ENCODE results near the gene TMEM135.
"Not testable (repeated sequence)": the region's sequence is repeated elsewhere in the genome, so short reads cannot be mapped to it uniquely, and the experiment has no call there.

Gene TMEM135

GRCh38 chr11:87037450-87038234 is at the start of gene TMEM135:
Gene TMEM135 (plus strand): TSS chr11:87037934. CDS start chr11:87038046, 112 bp downstream.
- ATAC-seq = peak; percentile 95 to 98

DNA sequence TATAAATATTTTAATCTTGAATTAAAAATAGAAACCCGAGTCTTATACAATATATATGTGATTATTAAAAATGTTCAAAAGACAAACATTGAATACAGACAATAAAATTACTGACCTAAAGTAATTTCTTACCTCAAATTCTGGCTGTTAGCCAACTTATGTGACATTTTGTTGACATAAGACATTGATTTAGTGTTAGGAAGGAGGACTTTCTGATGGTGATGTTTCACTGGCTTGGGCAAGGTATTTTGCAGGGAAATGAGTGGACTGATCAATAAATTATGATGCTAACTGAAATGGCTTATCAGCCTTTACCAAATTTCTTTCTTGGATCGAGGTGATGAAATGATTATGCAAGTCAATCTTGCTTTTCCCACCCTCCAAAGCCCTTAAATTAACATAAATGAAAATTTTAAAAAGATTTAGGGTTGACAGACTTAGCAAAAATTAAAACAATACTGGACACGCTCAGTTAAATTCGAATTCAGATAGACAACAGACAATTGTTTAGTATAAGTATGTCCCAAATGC is 49.3 kb upstream of the TMEM135 start:
- no peak for ATAC-seq

DNA sequence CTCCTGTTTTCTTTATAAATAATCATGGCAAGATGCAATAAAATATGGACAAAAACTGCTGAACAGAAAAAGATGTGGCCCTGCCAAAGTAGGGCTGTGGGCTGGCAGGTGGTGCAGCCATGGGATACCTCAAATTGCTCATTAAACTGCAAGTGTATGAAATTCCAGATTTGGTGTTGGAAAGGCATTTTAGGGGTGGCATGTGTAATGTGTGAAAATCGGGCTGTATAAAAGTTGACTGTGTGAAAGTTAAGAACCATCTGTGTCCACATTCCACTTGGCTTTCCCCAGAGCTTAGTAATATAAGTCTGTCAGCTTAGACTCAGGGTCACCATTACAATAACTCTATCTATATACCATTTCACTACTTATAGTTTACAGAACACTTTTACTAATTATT is 47.7 kb upstream of the TMEM135 start:
- ATAC-seq = no peak

DNA sequence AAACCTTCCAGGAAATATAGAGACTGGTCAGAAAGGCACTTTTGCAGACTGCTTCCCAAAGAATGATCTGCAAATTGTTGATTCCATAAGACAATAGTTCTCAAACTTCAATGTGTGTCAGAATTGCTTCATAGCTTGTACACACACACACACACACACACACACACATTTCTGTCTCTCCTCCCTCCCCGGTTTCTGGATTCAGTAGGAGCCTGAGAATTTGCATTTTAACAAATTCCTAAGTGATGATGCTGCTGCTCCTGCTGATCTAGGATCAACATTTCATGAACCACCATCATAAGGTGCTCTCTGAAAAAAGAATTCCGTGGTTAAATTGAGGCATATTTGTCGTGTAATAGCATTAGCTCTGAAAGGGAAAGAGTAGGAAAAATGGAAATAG is 47.2 kb upstream of the TMEM135 start:
- ATAC-seq = no peak

- no peak for ATAC-seq
Observed at GRCh38 chr11:86991341-86991740, 46.4 kb upstream of the TMEM135 start.

DNA sequence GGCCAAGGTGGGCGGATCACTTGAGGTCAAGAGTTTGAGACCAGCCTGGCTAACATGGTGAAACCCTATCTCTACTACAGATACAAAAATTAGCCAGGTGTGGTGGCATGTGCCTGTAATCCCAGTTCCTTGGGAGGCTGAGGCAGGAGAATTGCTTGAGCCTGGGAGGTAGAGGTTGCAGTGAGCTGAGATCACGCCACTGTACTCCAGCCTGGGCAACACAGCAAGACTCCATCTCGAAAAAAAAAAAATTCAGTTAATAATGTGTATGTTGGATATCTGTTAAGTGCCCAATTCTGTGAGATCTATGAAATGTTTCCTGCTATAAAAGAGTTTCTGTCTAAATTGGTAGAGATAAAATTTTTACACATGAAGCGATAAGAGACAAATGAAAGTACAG is 45.4 kb upstream of the TMEM135 start:
- not testable (repeated sequence) for ATAC-seq

DNA sequence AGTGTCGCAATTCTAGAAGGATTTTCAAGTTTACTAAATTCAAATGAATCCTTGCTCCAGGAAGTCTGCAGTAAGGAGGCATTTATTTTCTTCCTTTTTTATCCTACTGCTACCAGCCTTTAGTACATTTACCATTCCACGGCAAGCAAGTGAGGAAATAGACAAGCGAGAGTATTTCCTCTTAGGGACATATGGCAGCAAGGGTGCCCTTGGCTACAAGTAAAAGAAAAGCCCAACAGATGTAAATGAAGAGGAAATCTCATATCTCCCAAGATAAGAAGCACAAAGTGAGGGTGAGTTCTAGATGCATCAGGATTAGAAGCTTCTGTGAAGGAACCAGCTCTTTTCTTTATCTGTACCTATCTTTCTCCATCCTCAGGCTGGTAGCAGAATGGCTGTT is 44.7 kb upstream of the TMEM135 start:
- ATAC-seq = no peak

DNA sequence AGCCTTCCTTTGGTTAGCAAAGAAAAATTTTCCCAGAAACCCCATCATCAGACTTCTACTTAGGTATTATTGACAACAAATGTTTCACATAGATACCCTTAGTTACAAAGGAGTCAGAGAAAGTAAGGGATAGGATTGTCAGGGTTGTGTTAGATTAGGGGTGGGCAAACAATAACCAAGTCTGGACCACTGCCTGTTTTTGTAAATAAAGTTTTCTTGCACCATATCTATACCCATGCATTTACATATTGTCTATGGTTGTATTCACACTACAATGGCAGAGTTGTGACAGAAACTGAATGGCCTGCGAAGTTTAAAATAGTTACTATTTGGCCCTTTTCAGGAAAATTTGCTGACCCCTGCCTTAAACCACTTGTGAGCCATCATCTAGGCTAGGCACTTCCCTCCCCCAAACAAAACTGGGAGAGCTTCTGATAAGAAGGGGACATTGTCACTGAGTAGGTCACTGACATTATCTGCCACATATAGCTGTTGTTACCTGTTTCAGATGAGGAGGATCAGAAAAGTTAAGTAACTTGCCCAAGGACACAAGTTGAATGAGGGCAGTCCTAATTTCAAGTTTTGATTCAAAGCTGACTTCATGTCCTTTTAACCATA is 40.7 kb upstream of the TMEM135 start:
- ATAC-seq = no peak

- no peak for ATAC-seq
Observed at GRCh38 chr11:86999388-86999787, 38.3 kb upstream of the TMEM135 start.

- no peak for ATAC-seq
Observed at GRCh38 chr11:86999859-87000753, 37.6 kb upstream of the TMEM135 start.

DNA sequence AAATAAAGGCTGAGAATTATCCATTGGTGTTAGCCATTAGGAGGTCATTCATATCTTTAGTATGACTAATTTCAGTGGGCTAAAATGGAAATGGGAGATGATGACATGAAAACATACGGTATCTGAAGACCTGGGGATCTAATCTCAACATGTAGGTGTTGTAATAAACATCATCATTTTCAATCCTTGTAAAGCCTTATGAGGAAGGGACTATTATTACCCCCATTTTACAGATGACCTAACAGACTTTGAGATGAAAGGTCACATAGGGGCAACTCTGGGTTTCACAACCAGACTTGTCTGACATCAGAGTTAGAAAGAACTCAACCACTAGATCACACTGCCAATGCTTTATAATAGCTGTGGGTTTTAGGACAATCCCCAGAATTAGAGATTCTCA is 34.8 kb upstream of the TMEM135 start:
- ATAC-seq = no peak

DNA sequence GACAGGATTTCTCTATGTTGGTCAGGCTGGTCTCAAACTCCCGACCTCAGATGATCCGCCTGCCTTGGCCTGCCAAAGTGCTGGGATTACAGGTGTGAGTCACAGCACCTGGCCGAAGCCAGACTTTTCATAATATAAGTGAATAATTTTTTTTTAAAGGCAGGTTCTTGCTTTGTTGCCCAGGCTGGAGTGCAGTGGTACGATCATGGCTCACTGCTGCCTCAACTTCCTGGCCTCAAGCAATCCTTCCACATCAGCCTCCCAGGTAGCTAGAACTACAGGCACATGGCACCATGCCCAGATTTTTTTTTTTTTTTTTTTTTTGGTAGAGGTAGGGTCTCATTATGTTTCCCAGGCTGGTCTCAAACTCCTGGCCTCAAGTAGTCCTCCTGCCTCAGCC is 33.5 kb upstream of the TMEM135 start:
- ATAC-seq = not testable (repeated sequence)

GRCh38 chr11:87005569-87005921 is 32.2 kb upstream of the TMEM135 start:
- no peak for ATAC-seq

DNA sequence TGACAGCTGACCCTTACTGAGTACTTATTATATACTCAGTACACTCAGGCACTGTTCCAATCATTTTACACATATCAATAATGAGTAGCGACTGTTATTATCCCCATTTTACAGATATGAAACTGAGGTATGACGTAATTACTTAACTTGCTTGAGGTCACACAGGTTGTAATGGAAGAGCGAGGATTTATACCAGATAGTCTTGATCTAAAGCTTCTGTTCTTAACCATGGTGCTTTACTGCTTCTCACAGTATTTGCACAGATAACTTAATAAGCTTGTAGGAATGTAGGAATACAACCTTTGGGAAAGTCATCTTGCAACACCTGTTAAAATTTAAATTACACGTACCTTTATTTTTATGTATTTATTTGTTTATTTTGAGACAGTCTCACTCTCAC is 31.7 kb upstream of the TMEM135 start:
- no peak for ATAC-seq

GRCh38 chr11:87007963-87008362 is 29.8 kb upstream of the TMEM135 start:
- ATAC-seq = no peak

DNA sequence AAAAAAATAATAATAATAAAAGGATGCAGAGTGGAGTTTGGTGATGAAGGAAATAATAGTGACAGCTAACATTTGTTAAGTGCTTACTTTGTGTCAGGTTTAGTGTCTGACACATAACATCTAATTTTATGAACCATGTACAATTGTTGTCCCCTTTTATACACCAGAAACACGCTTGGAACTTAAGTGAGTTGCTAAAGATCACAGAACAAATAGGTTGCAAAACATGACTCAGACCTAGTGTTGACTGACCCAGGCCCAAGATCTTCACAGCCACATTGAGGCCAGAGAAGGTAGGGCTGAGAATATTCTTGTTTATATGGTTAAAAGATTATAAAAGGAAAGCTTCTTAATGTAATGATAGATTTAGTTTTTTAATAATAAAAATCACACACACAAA is 25.6 kb upstream of the TMEM135 start:
- no peak for ATAC-seq

DNA sequence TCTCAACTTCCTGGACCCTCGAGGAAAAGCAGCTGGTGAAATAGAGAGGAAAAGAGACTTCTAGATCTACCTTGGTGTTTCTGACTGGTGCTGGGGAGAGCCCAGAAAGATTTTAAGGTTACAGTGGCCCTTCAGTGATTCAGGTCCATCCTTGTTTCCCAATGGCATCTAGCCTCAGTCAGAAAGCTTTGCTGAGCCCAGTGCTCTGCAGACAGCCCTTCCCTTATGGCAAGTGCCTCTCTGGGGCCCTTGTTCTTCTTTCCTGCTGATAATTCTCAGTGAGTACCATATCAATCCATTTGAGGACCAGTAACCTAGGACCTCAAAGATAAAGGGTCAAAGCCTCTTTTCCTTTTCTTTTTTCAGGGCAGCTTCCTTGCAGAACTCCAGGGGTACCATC is 25.1 kb upstream of the TMEM135 start:
- ATAC-seq = no peak

- no peak for ATAC-seq
Observed at GRCh38 chr11:87013912-87014825, 23.6 kb upstream of the TMEM135 start.

DNA sequence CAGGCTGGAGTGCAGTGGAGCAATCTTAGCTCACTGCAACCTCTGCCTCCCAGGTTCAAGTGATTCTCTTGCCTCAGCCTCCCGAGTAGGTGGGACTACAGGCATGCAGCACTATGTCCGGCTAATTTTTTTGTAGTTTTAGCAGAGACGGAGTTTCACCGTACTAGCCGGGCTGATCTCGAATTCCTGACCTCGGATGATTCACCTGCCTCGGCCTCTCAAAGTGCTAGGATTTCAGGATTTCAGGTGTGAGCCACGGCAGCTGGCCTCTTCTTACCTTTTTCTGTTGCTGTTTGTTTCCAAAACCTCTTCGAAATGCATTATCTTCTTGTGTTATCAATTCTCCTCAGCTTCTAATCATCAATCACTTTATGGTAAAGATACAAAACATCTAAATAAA is 22.1 kb upstream of the TMEM135 start:
- ATAC-seq = no peak

GRCh38 chr11:87019613-87020271 is 18.0 kb upstream of the TMEM135 start:
- no peak for ATAC-seq

- no peak for ATAC-seq
Observed at GRCh38 chr11:87020336-87020735, 17.4 kb upstream of the TMEM135 start.
